Measurements from ENCODE around the gene BCL2L13.
"Not testable (repeated sequence)": the region's sequence is repeated elsewhere in the genome, so short reads cannot be mapped to it uniquely, and the experiment has no call there.

The BCL2L13 gene

DNA sequence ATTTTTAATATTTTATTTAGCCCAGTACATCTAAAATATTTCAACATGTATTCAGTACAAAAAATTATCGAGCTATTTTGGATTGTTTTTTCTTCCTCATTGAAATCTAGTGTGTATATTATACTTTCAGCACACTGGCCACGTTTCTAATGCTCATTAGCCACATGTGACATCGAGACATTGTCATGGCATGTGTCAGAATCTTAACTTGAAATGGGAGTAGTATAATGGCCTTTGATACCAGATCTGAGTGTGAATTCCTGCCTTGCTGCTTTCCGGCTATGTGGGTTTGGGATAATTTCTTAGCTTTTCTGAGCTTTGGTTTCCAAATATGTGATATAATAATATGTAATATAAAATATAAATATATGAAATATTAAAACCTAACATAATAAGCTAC, 54.3 kb downstream of the BCL2L13 start:
- no peak for DNase-seq (ENCODE audit: low read depth)
- H3K4me3 ChIP-seq (ENCODE audit: low read depth, low read length): no peak overlapping the region
- TF ChIP-seq, protein P1, sequence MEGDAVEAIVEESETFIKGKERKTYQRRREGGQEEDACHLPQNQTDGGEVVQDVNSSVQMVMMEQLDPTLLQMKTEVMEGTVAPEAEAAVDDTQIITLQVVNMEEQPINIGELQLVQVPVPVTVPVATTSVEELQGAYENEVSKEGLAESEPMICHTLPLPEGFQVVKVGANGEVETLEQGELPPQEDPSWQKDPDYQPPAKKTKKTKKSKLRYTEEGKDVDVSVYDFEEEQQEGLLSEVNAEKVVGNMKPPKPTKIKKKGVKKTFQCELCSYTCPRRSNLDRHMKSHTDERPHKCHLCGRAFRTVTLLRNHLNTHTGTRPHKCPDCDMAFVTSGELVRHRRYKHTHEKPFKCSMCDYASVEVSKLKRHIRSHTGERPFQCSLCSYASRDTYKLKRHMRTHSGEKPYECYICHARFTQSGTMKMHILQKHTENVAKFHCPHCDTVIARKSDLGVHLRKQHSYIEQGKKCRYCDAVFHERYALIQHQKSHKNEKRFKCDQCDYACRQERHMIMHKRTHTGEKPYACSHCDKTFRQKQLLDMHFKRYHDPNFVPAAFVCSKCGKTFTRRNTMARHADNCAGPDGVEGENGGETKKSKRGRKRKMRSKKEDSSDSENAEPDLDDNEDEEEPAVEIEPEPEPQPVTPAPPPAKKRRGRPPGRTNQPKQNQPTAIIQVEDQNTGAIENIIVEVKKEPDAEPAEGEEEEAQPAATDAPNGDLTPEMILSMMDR (IDR thresholded peaks at IDR 0.05; ENCODE audit: control insufficient read depth, extremely low read depth, insufficient read depth): no peak

DNA sequence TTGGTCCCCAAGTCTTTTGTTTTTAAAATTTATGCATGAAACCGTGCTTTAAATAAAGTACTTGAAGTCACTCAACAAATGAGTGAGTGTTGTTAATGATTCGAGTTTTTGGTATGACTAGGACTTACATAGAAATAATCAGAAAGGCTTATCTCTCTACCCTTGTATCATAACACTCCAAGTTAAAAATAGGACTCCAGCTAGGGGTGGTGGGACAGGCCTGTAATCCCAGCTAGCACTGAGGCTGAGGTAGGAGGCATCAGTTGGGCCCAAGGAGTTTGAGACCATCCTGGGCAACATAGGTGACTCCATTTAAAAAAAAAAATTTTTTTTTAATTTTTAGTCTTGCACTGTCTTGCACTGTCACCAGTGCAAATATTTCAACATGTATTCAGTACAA, 55.6 kb downstream of the BCL2L13 start:
- TF ChIP-seq, protein P1 (IDR thresholded peaks at IDR 0.05; ENCODE audit: control insufficient read depth, extremely low read depth, insufficient read depth): no peak
- no peak for DNase-seq (ENCODE audit: low read depth)
- no peak overlapping the region for H3K4me3 ChIP-seq (ENCODE audit: low read depth, low read length)

DNA sequence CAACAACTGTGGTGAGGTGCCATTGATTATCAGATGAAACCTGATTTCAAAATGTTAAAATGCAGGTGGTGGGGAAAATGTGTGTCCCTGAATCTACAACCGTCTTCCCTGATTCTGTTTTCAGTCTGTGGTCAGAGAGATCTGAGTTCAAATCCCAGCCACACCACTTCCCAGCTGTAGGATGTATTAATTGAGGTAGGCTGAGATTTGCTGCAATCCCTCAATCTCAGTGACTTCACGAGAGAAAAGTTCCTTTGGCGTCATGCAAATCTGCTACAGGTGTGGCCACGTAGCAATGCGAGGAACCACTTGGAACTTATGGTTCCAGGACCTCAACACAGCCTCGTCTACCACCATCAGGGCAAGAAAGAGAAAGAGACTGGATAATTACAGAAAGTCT, 56.2 kb downstream of the BCL2L13 start:
- TF ChIP-seq, protein P1 (IDR thresholded peaks at IDR 0.05; ENCODE audit: control insufficient read depth, extremely low read depth, insufficient read depth): no peak
- no peak for DNase-seq (ENCODE audit: low read depth)
- H3K4me3 ChIP-seq (ENCODE audit: low read depth, low read length): no peak overlapping the region

DNA sequence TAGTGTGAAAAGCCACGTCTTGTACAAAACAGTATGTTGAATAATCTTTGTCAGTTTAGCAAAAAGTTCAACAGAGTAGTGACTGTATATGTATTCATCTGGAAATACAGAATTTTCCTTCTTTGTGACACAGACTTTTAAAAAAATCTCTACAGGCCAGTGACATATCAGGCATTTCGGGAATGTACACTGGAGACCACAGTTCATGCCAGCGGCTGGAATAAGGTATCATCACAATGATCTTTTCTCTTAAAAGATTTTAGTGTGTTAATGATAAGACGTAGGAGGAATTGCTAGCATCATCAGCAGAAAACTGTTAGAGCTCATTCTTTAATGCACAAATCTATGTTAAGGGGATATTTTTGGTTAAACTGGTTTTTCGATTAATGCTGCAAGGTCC, 57.4 kb downstream of the BCL2L13 start:
- no peak overlapping the region for H3K4me3 ChIP-seq (ENCODE audit: low read depth, low read length)

DNA sequence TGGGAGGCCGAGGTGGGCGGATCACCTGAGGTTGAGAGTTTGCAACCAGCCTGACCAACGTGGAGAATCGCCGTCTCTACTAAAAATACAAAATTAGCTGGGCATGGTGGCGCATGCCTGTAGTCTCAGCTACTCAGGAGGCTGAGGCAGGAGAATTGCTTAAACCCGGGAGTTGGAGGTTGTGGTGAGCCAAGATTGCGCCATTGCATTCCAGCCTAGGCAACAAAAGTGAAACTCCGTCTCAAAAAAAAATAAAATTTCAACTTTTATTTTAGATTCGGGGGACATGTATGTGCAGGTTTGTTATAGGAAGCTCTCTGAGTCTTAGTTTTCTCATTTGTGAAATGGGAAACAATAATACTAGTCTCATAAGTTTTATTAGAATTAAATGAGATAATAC, 58.6 kb downstream of the BCL2L13 start:
- not testable (repeated sequence) for H3K4me3 ChIP-seq (ENCODE audit: low read depth, low read length); DNase-seq (ENCODE audit: low read depth)

More for the DNA sequence above, 57.4 kb downstream of the BCL2L13 start:
- TF ChIP-seq, protein P1 (IDR thresholded peaks at IDR 0.05; ENCODE audit: control insufficient read depth, extremely low read depth, insufficient read depth): no peak
- DNase-seq (ENCODE audit: low read depth): no peak

DNA sequence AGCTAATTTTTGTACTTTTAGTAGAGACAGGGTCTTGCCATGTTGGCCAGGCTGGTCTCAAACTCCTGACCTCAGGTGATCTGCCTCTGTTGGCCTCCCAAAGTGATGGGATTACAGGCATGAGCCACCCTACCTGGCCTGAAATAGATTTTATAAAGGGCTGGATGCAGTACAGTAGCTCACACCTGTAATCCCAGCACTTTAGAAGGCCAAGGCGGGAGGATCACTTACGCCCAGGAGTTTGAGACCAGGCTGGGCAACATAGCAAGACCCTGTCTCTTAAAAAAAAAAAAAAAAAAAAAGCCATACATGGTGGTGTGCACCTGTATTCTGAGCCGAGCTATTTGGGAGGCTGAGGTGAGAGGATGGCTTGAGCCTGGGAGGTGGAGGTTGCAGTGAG, 59.7 kb downstream of the BCL2L13 start:
- H3K4me3 ChIP-seq (ENCODE audit: low read depth, low read length); DNase-seq (ENCODE audit: low read depth): not testable (repeated sequence)

DNA sequence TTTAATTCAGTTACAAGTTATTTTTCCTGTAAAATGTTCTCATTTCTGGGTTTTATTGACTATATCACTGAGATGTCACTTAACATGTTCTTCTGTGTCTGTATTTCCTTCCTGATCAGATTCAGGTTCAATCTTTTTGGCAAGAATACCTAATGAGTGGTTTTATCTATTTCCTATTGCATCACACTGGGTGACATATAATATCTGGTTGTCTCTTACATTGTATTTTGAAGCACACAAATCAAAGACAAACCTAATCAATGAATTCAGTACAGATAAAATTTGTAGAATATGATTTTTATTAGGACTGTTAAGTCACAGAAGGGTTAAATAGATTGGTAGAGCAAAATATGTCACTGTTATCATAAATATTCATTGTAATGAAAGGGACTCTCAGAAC, 60.4 kb downstream of the BCL2L13 start:
- no peak overlapping the region for H3K4me3 ChIP-seq (ENCODE audit: low read depth, low read length)
- TF ChIP-seq, protein P1 (IDR thresholded peaks at IDR 0.05; ENCODE audit: control insufficient read depth, extremely low read depth, insufficient read depth): no peak
- no peak for DNase-seq (ENCODE audit: low read depth)

DNA sequence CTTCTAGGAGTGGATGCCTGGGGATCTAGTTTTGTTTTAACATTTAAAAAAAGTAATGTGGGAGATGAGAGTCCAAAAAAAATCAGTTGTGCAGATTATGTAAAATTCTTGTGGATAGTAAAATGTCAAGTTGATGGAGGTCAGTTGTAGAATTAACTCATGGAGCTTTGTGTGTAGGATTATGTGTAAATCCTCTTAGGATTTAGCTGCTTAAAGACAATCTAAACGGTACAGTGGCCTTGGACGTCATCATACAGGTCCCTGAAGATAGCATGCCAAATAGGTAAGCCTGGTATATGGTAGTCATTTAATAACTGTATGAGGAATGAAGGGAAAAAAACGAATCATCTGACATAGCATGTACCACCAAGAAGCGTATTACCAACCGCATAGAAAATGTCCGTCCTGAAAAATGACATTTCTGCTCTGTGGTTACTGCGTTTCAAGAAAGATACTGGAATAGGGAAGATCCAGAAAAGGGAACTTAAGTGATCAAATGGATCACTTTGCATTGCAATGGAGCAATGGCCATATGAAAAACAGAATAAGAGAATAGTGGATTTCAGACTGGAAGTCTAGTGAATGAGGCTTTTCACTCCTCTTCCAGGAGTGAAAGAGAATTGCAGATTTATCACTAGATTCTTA, 61.3 kb downstream of the BCL2L13 start:
- no peak for DNase-seq (ENCODE audit: low read depth)
- no peak overlapping the region for H3K4me3 ChIP-seq (ENCODE audit: low read depth, low read length)
- TF ChIP-seq, protein P1 (IDR thresholded peaks at IDR 0.05; ENCODE audit: control insufficient read depth, extremely low read depth, insufficient read depth): no peak

All from LNCaP clone FGC (cell line).